Measurements from ENCODE around the gene DTX1. TPM values are rescaled to one million over a fixed set of nuclear protein-coding genes. Genes with fewer than 3 reads are reported as not detected.

The DTX1 gene
- total RNA-seq, 3 donors from 2014 or later (not counting 1 experiment from before 2014, with no cell fraction given) = 1.7 to 4.2 (median 4.0) TPM

GRCh38 chr12:113014565-113014964 is 42.0 kb upstream of the DTX1 start:
- peaks cover 21% of the 10 kb centered on the region for H3K36me3 ChIP-seq (ENCODE audit: control insufficient read depth, insufficient read depth, low read length)
- no peak overlapping the region for H3K27ac Mint-ChIP-seq
- TF ChIP-seq CTCF (IDR thresholded peaks at IDR 0.05) = no peak
- ATAC-seq (no peak), DNase-seq (no peak)
- H3K4me3 Mint-ChIP-seq = no peak overlapping the region
- no peaks in the 10 kb centered on the region for H3K27me3 ChIP-seq (ENCODE audit: control insufficient read depth, insufficient read depth, low read length)
- no peak overlapping the region for H3K27ac ChIP-seq (ENCODE audit: low read length)
- no peaks in the 10 kb centered on the region for H3K27me3 Mint-ChIP-seq (ENCODE audit: low read depth in 2 of 2)
- no peaks in the 10 kb centered on the region for H3K4me1 Mint-ChIP-seq
- H3K4me1 ChIP-seq (ENCODE audit: control insufficient read depth, insufficient read depth, low read length) = no peaks in the 10 kb centered on the region
- peaks cover 18% of the 10 kb centered on the region for H3K36me3 Mint-ChIP-seq
- H3K4me3 ChIP-seq (ENCODE audit: low read length) = no peak overlapping the region
- intact Hi-C loops (cut with micrococcal nuclease) = no loop called here
- peaks cover 0 to 4% of the 10 kb centered on the region in 2 donors for H3K9me3 Mint-ChIP-seq
- H3K9me3 ChIP-seq (ENCODE audit: control insufficient read depth, insufficient read depth, low read length) = no peaks in the 10 kb centered on the region
- WGBS (ENCODE audit: insufficient coverage) = 77% methylated on average over 9 of the region's 9 CpGs

- DNase-seq (no peak), ATAC-seq (no peak)
- Histone ChIP-seq H3K9me3 (ENCODE audit: control insufficient read depth, insufficient read depth, low read length) (no peaks in the 10 kb centered on the region), H3K27ac (ENCODE audit: low read length) (no peak overlapping the region), H3K4me3 (ENCODE audit: low read length) (no peak overlapping the region), H3K4me1 (ENCODE audit: control insufficient read depth, insufficient read depth, low read length) (no peaks in the 10 kb centered on the region), H3K27me3 (ENCODE audit: control insufficient read depth, insufficient read depth, low read length) (no peaks in the 10 kb centered on the region), H3K36me3 (ENCODE audit: control insufficient read depth, insufficient read depth, low read length) (no peaks in the 10 kb centered on the region)
- Mint-ChIP-seq H3K36me3 (peaks cover 1% of the 10 kb centered on the region), H3K27ac (no peak overlapping the region), H3K4me1 (no peaks in the 10 kb centered on the region), H3K4me3 (no peak overlapping the region), H3K9me3 (no peaks in the 10 kb centered on the region), H3K27me3 (ENCODE audit: low read depth in 2 of 2) (peaks cover 0 to 11% of the 10 kb centered on the region in 2 donors)
- WGBS (ENCODE audit: insufficient coverage) = 83% methylated on average over 5 of the region's 5 CpGs
- intact Hi-C loops (cut with micrococcal nuclease) = no loop called here
- TF ChIP-seq CTCF (IDR thresholded peaks at IDR 0.05) = no peak
These were observed 39.7 kb upstream of the DTX1 start for GRCh38 chr12:113016796-113017195.

GRCh38 chr12:113019025-113019424 is 37.5 kb upstream of the DTX1 start:
- WGBS (ENCODE audit: insufficient coverage) = 69% methylated on average over 4 of the region's 4 CpGs
- H3K4me1 ChIP-seq (ENCODE audit: control insufficient read depth, insufficient read depth, low read length) = no peaks in the 10 kb centered on the region
- Mint-ChIP-seq H3K27ac (no peak overlapping the region), H3K4me1 (no peaks in the 10 kb centered on the region), H3K4me3 (no peak overlapping the region), H3K27me3 (ENCODE audit: low read depth in 2 of 2) (peaks cover 0 to 11% of the 10 kb centered on the region in 2 donors), H3K9me3 (no peaks in the 10 kb centered on the region), H3K36me3 (no peaks in the 10 kb centered on the region)
- no peaks in the 10 kb centered on the region for H3K9me3 ChIP-seq (ENCODE audit: control insufficient read depth, insufficient read depth, low read length)
- H3K27me3 ChIP-seq (ENCODE audit: control insufficient read depth, insufficient read depth, low read length) = no peaks in the 10 kb centered on the region
- TF ChIP-seq CTCF (IDR thresholded peaks at IDR 0.05) = no peak
- no peak overlapping the region for H3K4me3 ChIP-seq (ENCODE audit: low read length)
- ATAC-seq (no peak), DNase-seq (no peak)
- H3K36me3 ChIP-seq (ENCODE audit: control insufficient read depth, insufficient read depth, low read length) = no peaks in the 10 kb centered on the region
- no peak overlapping the region for H3K27ac ChIP-seq (ENCODE audit: low read length)
- intact Hi-C loops (cut with micrococcal nuclease) = no loop called here

GRCh38 chr12:113021500-113021899 is 35.0 kb upstream of the DTX1 start:
- no peak for TF ChIP-seq CTCF (IDR thresholded peaks at IDR 0.05)
- no peaks in the 10 kb centered on the region for H3K9me3 ChIP-seq (ENCODE audit: control insufficient read depth, insufficient read depth, low read length)
- 94% methylated on average over 1 of the region's 1 CpG for WGBS (ENCODE audit: insufficient coverage)
- H3K4me3 Mint-ChIP-seq = no peak overlapping the region
- ATAC-seq (no peak), DNase-seq (no peak)
- H3K4me1 ChIP-seq (ENCODE audit: control insufficient read depth, insufficient read depth, low read length) = no peaks in the 10 kb centered on the region
- H3K4me1 Mint-ChIP-seq = no peaks in the 10 kb centered on the region
- no peaks in the 10 kb centered on the region for H3K36me3 Mint-ChIP-seq
- H3K4me3 ChIP-seq (ENCODE audit: low read length) = no peak overlapping the region
- no peaks in the 10 kb centered on the region for H3K36me3 ChIP-seq (ENCODE audit: control insufficient read depth, insufficient read depth, low read length)
- no peaks in the 10 kb centered on the region for H3K9me3 Mint-ChIP-seq
- H3K27ac Mint-ChIP-seq = no peak overlapping the region
- H3K27me3 ChIP-seq (ENCODE audit: control insufficient read depth, insufficient read depth, low read length) = no peaks in the 10 kb centered on the region
- no peak overlapping the region for H3K27ac ChIP-seq (ENCODE audit: low read length)
- H3K27me3 Mint-ChIP-seq (ENCODE audit: low read depth in 2 of 2) = peaks cover 0 to 11% of the 10 kb centered on the region in 2 donors
- intact Hi-C loops (cut with micrococcal nuclease) = no loop called here

Data from natural killer cell (primary cell).